Pancreas (tissue), 10 donors: ENCODE data around the gene TSHZ3. TPM values are rescaled to one million over a fixed set of nuclear protein-coding genes. Genes with fewer than 3 reads are reported as not detected.
A peak's percentile ranks its signal among the peaks of the same experiment; 100 is the strongest.

Experiments used
- ATAC-seq, 4 donors: fragments of 200-7000 bp; cut with Tn5 transposase; one replicate each; pipeline versions ENCODE4 v1.8.0 to v1.9.1; 2020; ENCODE audit warnings: mild to moderate bottlenecking in 4 of 4, moderate library complexity in 4 of 4
- DNase-seq, 6 donors: peaks; one replicate each; pipeline ENCODE4 v3.0.0-alpha.2; 2020
- FAIRE-seq: peaks from 2 replicates; lab custom pipeline; 2012; peaks lifted over from hg19 to GRCh38; lab: Jason Lieb, UNC
- H3K27ac ChIP-seq, 4 donors: fragments of 200-600 bp; sonication (generic); 1 replicate in 3 of 4; 2 replicates in 1 of 4; pipeline versions ENCODE4 v1.5.0 to v1.8.0; 2020
- H3K27me3 ChIP-seq, 4 donors: fragments of 200-600 bp; one replicate each; pipeline ENCODE4 v1.8.0; 2021
- H3K36me3 ChIP-seq, 3 donors: fragments of 200-600 bp; sonication (generic) in 1 of 3; one replicate each; pipeline versions ENCODE4 v1.5.0 to v1.8.0; 2020 to 2021
- H3K4me1 ChIP-seq, 3 donors: fragments of 200-600 bp; one replicate each; pipeline ENCODE4 v1.8.0; 2021
- H3K4me3 ChIP-seq, 4 donors: fragments of 200-600 bp; sonication (generic) in 2 of 4; one replicate each; pipeline versions ENCODE4 v1.5.0 to v1.8.0; 2020 to 2021
- H3K9me3 ChIP-seq, 4 donors: fragments of 200-600 bp; one replicate each; pipeline ENCODE4 v1.8.0; 2021
- CTCF ChIP-seq, 4 donors: fragments of 200-600 bp; sonication (generic) in 3 of 4; IDR thresholded peaks; one replicate each; pipeline versions ENCODE4 v1.5.0 to v1.8.0; 2021; ENCODE audit warnings: antibody characterized with exemption in 4 of 4
- WGBS, 2 donors: extraction: QIAGEN DNeasy Blood & Tissue Kit; methylation state at CpG; one replicate each; pipeline ENCODE4 v1.1.7; 2013; 5-methylcytosine and 5-hydroxymethylcytosine counted together
- intact Hi-C, 3 donors: fragments of 100-400 bp; cut with DNase I; formaldehyde crosslinking; loops; one replicate each; pipeline versions ENCODE4 v1.11.1 to v1.14.2; 2022
- polyA plus RNA-seq, 2 donors: library from polyadenylated mRNA; stranded (reverse); fragments of 200-250 nt; gene quantifications; one replicate each; pipeline ENCODE4 v1.2.3, GENCODE V29; 2013
- total RNA-seq, 6 donors: library from RNA; stranded (reverse); fragmentation: NEBNext Ultra II Directional in 4 of 6; extraction: Animal tissue kit (Norgen Biotek cat#: 25700) in 4 of 6; gene quantifications; one replicate each; pipeline versions ENCODE4 v1.2.1 to v1.2.4, GENCODE V29; 2021 to 2023
- donor health status: healthy with polysubstance abuse.
- donor health status: DM: no; HTN: no; CAD: no; lungs with moderate emphysema.
- donor health status: DM: no; HTN: no; CAD: no.
- donor health status: control.
- donor health status: control.
- donor health status: Bipolar disorder and iron deficiency.
- donor health status: DM: yes; HTN: yes; CAD: no.
- donor health status: DM: no; HTN: no; CAD: no.
- donor health status: DM: no; HTN: no; CAD: no.
- donor health status: DM: yes; HTN: yes; CAD: no.

TSHZ3 gene
- total RNA-seq (1 to 10 TPM in 5 of 6 donors, under 1 TPM in 1; 0.88 to 3.2 (median 1.9) TPM), polyA plus RNA-seq (1 to 10 TPM in 1 of 2 donors, under 1 TPM in 1; 0.87 to 1.6 TPM)

- no peak for TF ChIP-seq CTCF (IDR thresholded peaks at IDR 0.05)
- H3K27ac ChIP-seq, result peak within 1 kb of the TSS in 2 of 4 donors; percentile 63 to 65
- DNase-seq (peak; percentile 55 to 80 (median 66)), FAIRE-seq (no peak), ATAC-seq (peak; percentile 51 to 62 (median 60))
- no peaks in the 10 kb centered on the region for H3K9me3 ChIP-seq
- 0% methylated on average over 21 to 86 of the region's 86 CpGs for WGBS, 2 donors
- peak within 1 kb of the TSS; percentile 77 to 95 (median 86) for H3K4me3 ChIP-seq
- H3K4me1 ChIP-seq, result no peaks in the 10 kb centered on the region
- intact Hi-C loops, result no loop called here
- H3K27me3 ChIP-seq, result peaks cover 0 to 16% (median 0%) of the 10 kb centered on the region in 4 donors
- no peaks in the 10 kb centered on the region for H3K36me3 ChIP-seq
Observed at GRCh38 chr19:31349160-31349881, at the start of gene TSHZ3. Gene TSHZ3, minus strand, starts transcription at chr19:31349436. Its CDS starts 217 bp downstream, at chr19:31349219.

GRCh38 chr19:31397308-31397707, 48.1 kb upstream of the TSHZ3 start:
- DNase-seq (no peak), ATAC-seq (no peak), FAIRE-seq (no peak)
- Histone ChIP-seq H3K27ac (no peak overlapping the region), H3K27me3 (no peaks in the 10 kb centered on the region), H3K4me3 (no peak overlapping the region), H3K4me1 (no peaks in the 10 kb centered on the region), H3K9me3 (no peaks in the 10 kb centered on the region), H3K36me3 (no peaks in the 10 kb centered on the region)
- no peak for TF ChIP-seq CTCF (IDR thresholded peaks at IDR 0.05)
- intact Hi-C loops, result no loop called here
- WGBS, 2 donors, result 55 to 67% methylated on average over 2 of the region's 2 CpGs

GRCh38 chr19:31392464-31392863, 43.2 kb upstream of the TSHZ3 start:
- no peak for ATAC-seq
- no peak for TF ChIP-seq CTCF (IDR thresholded peaks at IDR 0.05)
- no peak for FAIRE-seq
- no peaks in the 10 kb centered on the region for H3K27me3 ChIP-seq
- 35 to 39% methylated on average over 5 of the region's 5 CpGs for WGBS, 2 donors
- no peaks in the 10 kb centered on the region for H3K9me3 ChIP-seq
- H3K4me1 ChIP-seq, result no peaks in the 10 kb centered on the region
- no peaks in the 10 kb centered on the region for H3K36me3 ChIP-seq
- no peak for DNase-seq
- no peak overlapping the region for H3K4me3 ChIP-seq
- intact Hi-C loops, result no loop called here
- no peak overlapping the region for H3K27ac ChIP-seq

GRCh38 chr19:31391518-31391917, 42.3 kb upstream of the TSHZ3 start:
- H3K4me3 ChIP-seq, result no peak overlapping the region
- TF ChIP-seq CTCF (IDR thresholded peaks at IDR 0.05), result no peak
- no peaks in the 10 kb centered on the region for H3K27me3 ChIP-seq
- no peaks in the 10 kb centered on the region for H3K4me1 ChIP-seq
- no peaks in the 10 kb centered on the region for H3K36me3 ChIP-seq
- no peaks in the 10 kb centered on the region for H3K9me3 ChIP-seq
- DNase-seq (no peak), FAIRE-seq (no peak), ATAC-seq (no peak)
- 52 to 59% methylated on average over 4 of the region's 4 CpGs for WGBS, 2 donors
- no peak overlapping the region for H3K27ac ChIP-seq
- intact Hi-C loops, result no loop called here

GRCh38 chr19:31390711-31391110, 41.5 kb upstream of the TSHZ3 start:
- intact Hi-C loops, result no loop called here
- FAIRE-seq (no peak), DNase-seq (no peak), ATAC-seq (no peak)
- H3K9me3 ChIP-seq, result no peaks in the 10 kb centered on the region
- no peaks in the 10 kb centered on the region for H3K4me1 ChIP-seq
- 80% methylated on average over 6 of the region's 6 CpGs for WGBS, 2 donors
- no peaks in the 10 kb centered on the region for H3K36me3 ChIP-seq
- H3K4me3 ChIP-seq, result no peak overlapping the region
- no peak for TF ChIP-seq CTCF (IDR thresholded peaks at IDR 0.05)
- H3K27ac ChIP-seq, result no peak overlapping the region
- no peaks in the 10 kb centered on the region for H3K27me3 ChIP-seq
